GM19467 (cell line): ENCODE data around the gene RAB6D.
"Not testable (repeated sequence)": the region's sequence is repeated elsewhere in the genome, so short reads cannot be mapped to it uniquely, and the experiment has no call there.

Experiments used
- ATAC-seq: cut with Tn5 transposase; IDR thresholded peaks from one replicate; pipeline ENCODE4 v1.9.1; 2021; ENCODE audit warnings: mild to moderate bottlenecking, moderate library complexity; ENCODE audit not compliant: unreplicated experiment

Gene RAB6D

DNA sequence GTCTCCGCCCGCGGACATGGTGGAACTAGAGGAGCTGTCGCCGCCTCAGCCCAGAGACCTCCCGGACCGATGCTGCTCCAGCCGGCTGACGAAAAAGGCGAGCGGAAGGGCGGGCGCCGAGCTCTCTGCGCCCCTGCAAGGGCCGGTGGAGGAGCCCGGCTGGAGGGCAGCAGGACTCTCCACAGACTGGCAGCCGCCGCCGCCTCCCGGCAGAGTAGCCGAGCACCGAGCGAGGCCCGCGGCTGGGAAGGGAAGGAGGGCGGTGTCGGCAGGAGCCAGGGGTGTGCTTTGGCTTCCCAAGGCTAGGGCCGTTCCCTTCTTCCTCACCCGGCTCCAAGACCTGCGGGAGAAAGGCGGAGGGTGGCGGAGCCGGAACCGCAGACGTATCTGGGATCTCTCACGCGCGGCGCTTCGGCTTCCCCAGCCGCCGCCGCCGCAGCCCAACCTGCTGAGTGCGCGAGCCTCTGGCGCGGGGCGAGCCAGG is at the start of gene RAB6D:
Gene RAB6D, minus strand, starts transcription at position 466 of the 484 bp plus-strand sequence. Its CDS starts 448 bp downstream, at position 18.
- not testable (repeated sequence) for ATAC-seq

DNA sequence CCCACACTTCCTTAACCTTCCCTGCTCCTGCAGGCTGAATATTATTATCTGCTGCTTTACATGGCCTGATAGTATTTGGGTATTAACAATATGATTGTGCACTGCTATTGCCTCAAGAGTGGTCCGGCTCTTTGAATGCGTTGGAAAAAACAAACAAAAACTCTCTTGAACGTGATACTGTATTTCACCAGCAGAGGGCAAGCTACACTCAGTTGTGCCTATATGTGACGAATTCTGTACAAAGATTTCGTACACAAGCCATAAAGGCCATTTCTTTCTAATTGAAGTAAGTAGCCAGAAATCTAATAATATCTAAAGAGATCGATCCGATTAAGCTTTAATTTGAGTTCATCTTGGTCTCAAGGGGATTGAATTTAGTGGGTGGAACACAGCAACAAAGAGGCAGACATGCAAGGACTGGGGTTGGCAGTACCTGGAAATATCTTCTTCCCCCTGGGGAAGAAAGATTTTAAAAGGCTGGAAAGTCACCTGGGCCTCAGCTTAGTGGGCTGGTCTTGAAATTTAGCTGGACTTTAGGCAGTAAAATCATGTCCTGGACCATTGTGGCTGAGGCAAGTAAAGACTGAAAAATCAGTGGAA is 49.3 kb upstream of the RAB6D start:
- ATAC-seq: no peak

DNA sequence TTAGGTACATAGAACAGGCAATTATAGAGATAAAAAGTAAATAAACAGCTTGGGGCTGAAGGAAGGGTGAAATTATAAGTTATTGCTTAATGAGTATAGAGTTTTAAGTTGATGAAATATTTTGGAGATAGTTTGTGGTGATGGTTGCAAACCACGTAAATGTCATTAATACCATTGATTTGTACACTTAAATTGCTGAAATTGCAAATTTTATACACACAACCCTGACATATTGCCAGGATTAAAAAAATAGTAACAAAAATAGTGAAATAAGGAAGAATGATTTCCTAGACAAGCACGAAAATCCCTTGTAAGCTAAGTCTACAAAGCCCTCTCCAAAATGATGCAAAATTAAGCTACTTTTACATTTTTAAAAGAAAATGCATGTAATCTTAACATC is 46.2 kb upstream of the RAB6D start:
- no peak for ATAC-seq

DNA sequence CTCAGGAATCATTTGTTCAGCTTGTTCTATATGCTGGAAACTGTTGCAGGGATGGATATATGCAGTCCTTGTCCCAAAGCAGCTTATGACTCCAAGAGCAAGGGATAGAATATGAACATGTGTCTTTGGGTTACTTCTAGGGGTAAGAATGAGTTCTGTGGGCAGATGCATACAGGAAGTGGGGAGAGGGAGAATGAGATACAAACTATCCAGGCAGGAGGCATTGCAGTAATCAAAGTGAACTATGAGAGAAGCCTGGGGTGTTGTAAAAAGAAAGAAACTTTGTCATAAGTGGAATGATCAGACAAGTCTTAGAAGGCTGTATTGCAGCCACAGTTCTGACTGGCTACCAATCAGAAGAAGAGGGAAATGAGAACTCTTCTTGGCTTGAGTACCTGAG is 44.8 kb upstream of the RAB6D start:
- ATAC-seq: no peak

DNA sequence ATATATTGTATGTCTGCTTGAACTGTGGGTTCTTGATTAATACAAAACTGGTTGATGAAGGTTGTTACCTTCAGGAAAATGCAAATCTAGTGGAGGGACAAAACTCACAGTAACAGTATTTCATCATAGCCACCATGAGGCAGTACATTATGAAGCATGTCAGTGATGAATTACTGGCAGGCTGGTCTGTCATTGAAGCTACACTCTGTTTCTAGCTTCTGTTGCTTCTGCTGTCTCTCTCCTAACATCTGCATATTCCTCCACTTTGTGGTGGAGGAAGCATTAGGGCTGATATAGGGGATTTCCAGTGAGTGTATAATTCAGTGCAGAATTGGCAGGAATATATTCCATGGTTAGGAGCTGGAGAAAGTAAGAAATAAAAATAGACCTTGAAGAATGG is 44.2 kb upstream of the RAB6D start:
- no peak for ATAC-seq

DNA sequence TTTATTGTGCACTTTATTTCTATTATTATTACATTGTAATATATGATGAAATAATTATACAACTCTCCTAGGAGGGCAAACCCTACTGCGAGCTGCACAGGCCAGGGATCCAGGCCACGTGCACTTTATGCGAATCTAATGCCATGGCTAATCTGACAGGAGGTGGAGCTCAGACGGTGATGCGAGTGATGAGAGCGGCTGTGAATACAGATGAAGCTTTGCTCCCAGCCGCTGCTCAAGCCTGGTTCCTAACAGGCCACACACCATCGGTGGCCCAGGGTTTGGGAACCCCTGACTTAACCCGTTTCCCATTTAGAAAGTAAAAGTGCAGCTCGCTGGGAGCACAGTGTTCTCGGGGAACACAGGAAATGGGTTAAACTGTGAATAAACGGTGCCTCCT is 40.8 kb upstream of the RAB6D start:
- no peak for ATAC-seq

DNA sequence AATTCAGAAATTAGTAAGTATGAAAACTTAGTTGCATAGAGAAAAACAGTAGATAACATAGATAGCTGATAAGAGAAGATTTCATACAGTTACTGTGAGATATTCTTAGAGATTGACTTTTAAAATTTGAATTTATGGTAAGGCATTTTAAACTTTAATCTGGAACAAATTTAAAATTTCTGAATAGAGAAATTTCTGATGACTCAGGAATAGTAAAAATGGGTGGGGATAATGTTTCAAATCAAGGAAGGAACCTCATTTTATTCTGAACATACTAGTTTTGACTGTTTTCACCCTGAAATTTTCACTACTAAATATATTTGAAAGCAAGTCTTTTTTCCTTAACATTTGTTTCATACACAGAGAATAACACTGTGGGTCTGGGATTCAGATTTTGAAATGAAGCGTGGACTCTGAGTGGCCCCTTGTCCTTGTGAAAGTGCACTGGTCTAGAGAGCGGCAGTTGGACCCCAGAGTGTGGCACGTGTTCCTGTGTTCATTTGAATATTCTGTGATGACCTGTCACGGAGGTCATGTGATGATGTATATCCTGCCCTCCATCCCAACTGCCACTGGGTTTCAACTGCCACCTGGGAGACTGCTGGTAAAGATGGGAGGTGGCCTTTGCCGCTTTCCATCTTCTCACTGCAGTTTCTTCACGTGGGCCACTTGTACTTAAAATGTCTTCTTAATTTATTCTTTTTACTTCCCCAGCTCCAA is 38.5 kb upstream of the RAB6D start:
- no peak for ATAC-seq

DNA sequence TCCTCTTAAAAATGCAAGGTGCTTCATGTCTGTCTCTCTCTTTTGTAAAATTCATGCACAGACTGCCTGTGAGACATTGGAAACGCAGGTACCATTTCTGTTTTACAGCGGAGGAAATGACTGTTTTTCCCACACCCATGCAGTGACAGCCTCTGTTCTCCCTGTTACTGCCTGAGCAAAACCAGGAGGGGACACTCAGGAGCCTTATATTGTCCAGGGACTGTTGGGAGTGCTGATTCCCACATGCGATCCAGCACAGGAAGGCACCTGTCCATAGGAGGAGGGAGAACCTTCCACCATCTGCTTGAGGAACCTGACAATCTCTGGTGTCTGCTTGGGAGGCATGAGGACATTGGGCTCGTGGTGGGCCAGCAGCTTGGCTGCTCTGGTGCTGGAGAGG is 36.9 kb upstream of the RAB6D start:
- no peak for ATAC-seq

DNA sequence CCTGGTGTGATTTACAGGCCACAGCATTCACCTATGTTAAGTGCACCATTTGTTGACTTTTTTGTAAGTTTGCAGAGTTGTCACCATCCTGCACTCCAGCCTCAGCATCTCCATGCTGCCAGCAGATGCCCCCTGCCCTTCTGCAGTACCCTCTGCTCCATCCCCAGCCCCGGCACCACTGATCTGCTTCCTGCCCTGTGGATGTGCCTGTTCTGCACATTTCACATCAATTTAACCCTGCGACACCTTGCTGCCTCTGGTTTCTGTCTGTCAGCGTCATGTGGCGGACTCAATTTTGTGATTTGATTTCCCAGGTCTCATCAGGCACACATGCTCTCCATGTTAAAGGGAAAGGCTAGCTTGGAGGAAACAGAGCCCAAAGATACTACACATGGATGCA is 36.5 kb upstream of the RAB6D start:
- ATAC-seq: not testable (repeated sequence)

DNA sequence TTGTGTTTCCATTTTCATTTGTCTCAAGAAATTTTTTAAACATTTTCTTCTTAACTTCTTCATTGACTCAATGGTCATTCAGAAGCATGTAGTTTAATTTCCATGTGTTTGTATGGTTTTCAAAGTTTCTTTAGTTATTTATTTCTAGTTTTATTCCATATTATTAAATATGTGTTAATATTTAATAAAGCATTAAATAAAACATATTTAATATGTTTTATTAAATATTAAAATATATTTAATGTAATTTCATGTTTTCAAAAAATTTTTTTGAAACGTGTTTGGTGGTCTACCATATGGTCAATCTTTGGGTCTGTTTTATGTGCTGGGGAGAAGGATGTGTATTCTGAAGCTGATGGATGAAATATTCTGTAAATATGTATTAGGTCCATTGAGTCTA is 32.2 kb upstream of the RAB6D start:
- not testable (repeated sequence) for ATAC-seq

DNA sequence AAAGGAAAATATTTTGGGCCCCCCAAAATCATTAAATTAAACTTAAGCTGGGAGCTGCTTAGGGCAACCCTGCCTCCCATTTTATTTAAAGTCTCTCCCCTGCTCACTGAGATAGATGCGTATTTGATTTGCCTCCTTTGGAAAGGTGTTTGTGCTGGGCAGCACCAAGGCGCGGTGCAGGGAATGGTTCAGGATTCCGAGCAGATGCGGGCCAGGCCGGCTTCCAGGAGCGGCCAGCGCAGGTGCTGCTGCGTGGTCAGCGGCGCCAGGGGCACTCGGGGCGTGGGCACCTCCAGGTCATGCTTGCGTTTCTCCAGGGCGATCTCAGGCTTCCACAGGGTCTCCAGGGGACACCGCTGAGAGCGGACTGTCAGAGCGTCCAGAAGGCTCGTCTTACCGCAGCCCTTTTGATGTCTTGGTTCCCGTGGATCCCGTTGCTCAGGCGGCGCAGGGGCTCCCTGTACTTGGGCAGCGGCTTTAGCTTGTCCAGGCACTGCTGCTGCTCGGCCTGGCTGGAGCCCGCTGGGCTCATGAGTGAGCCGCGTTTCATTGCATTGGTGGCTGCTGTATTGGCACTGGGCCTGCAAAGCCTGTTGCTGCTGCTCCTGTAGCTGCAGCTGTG is 31.2 kb upstream of the RAB6D start:
- not testable (repeated sequence) for ATAC-seq

DNA sequence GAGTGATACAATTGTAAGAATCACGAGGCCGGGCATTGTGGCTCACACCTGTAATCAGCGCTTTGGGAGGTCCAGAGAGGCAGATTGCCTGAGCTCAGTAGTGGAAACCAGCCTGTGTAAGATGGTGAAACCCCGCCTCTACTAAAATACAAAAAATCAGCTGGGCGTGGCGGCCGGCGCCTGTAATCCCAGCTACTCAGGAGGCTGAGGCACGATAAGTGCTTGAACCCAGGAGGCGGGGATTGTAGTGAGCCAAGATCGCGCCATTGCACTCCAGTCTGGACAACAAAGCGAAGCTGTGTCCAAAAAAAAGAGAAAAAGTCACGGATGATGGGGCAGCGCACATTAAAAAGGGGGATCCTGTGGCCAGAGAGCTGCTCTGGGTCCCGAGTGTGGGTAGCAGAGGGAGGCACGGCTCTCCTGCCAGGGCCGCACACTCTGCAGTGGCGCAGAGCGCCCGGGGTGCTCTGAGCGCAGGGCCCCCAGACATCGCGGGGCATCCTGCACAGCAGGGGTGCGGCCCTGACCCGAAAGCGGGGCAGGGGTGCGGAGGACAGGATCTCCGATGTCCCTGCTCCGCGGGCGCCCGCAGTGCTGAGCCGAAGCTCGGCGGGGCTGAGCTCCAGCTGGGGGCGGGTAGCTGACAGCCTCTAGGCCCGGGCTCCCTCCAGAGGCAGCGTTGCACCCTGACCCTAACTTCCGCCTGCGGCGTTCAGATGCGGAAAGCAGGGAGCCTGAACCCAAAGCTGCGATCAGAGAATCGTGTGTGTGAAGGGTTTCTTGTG is 30.4 kb upstream of the RAB6D start:
- ATAC-seq: no peak

DNA sequence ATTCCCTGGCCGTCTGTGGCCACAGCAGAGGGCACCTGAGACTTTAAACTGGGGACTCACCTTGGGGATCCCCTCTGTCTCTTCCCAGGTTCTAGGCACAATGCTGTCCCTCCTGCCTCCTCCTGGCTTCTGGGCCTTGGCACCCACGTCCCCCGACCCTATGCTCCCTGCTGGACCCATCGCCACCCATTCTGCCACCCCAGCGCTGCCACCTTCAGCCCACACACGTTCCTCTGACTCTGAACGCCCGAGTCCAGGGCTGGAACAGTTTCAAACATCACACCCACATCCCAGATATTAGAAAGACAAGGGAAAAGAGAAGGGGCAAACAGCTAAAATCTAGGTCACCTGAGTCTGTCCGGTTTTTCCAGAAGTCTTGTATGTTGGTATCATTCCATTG is 28.0 kb upstream of the RAB6D start:
- not testable (repeated sequence) for ATAC-seq

DNA sequence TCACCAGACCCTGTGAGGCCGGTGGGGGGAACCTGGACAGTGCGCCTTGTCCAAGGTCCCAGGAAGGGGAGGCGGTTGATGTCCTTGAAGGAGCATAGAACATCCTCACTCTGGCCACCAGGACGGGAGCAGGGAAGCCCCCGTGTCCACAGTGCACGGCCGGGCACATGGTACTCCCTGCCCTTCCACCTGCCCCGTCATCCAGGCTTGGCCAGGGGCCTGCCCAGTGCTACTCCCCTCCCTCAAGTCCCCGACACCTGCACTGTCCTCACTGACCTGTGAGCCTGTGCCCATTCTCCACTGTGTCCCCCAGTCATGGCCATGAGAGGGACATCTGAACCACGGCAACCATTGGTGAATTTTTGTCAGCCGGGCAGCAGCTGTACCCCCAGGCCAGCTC is 27.5 kb upstream of the RAB6D start:
- ATAC-seq: not testable (repeated sequence)

DNA sequence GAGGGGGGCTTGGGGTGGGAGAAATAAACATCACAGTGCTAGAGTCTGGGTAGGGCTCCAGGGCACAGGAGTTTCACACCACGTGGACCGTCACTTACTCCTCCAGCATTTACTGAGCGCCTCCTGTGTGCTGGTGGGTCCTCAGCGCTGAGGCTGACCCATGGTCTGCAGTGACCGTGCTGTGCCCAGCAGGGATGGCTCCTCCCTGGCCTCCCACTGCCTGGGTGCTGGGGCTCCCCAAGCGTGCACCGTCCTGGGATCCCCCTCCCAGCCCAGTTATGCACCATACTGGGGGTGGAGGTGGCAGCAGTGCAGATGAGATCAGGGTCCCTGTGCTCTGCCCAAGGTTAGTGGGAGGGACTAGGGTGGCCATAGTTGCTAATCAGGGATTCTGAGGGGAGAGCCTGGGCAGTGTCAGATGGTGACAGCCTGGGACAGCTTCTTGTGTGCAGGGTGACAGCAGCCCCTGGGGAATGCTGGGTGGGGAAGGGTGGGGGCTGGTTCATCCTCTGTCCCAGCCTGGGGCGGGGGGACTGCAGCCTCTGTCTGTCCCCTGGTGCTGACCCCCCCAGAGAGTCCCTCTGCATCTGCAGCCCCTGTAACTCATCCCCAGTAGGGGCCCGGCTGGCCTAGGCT is 26.6 kb upstream of the RAB6D start:
- not testable (repeated sequence) for ATAC-seq

DNA sequence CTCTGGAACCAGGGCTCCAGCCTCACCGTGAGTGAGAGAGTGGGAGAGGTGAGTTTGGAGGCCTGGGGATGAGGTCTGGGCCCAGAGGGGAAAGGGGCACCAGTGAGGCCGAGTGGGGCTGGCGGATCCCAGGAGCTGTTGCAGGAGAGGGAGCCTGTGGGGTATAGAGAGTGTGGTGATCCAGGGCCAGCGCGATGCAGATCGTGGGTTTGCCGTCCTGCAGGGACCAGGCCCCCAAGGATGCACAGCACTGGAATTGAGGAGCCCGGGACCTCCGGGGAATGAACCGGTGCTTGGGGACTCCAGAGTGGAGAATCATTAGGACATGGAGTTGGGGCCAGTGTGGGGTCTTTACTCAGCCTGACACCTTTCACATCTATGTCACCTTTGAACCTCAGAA is 25.7 kb upstream of the RAB6D start:
- no peak for ATAC-seq

DNA sequence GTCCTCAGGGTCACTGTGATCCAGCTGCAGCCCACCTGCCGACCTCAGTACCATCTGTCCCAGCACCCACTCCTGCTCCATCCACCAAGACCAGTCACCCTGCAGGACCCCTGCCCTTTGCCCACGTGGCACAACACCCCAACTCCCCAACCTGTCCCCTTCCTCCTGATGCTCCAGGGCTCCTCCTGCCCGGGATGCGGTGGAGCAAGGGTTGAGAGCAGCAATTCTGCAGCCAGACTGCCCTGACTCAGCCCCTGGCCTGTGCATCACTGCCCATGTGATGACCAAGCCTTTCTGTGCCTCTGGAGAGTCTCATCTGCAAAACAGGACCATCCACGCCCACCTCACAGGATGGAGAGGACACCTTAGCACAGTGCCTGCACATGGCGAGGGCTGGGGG is 24.9 kb upstream of the RAB6D start:
- ATAC-seq: not testable (repeated sequence)

DNA sequence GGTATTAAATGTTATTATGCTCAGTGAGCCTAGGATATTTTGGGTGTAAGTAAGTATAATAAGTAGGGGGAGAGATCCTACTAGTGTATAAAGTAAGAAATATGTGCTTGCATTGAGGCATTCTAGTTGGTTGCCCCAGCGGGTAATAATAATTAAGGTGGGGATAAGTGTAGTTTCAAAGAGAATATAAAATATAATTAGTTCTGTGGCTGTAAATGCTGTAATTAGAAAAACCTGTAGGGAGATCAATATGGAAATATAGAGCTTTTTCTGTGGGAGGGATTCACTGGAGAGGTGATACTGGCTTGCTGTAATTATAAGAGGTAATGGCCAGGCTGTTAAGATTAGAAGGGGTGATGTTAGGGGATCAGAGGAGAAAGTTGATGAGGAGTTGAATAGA is 9.1 kb upstream of the RAB6D start:
- ATAC-seq: not testable (repeated sequence)

DNA sequence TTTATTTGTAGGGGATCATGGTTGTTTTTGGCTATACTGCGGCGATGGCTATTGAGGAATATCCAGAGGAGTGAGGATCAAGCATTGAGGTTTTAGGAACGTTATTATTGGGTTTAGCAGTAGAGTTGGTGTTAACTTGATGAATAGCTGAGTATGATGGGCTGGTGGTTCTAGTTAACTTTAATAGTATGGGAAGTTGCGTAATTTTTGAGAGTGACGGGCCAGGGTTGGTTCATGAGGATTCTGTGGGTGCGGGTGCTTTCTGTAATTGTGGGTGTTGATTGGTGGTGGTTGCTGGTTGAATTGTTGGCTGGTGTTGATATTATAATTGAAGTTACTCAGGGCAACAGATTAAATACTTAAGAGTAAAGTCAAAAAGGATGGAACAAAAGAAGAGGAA is 6.0 kb upstream of the RAB6D start:
- no peak for ATAC-seq

DNA sequence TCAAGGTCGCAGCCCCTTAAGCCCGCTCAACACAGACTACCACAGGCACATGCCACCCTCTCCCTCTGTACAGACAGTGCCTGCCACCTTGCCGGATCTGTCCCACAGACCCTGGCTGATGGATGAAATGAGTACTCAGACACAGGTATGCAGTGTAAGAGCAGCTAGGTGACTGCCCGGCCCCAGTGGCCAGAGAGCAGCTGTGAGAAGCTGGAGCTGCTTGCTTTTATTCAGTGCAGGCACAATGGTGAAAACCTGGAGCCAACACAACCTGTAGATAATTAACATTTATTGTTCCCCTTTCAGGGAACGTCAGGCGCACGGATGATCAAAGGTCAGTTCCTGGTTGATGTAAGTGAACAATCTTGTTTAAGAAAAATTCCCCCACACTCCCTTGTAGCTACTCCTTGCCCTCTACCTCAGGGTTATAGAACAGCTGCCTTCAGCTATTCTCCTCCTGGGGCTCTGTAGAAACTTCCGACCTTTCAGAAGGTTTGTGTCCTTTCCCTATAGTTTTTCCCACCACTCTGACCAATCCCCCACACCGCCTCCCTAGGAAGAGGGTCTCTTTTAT is 4.6 kb upstream of the RAB6D start:
- ATAC-seq: not testable (repeated sequence)
